A673 (cell line): ENCODE measurements around the gene VAV3. TPM values are rescaled to one million over a fixed set of nuclear protein-coding genes. Genes with fewer than 3 reads are reported as not detected.

Experiments
- BruUV-seq: library from RNA; stranded (reverse); fragments of 400-500 nt; replicated peaks from 2 replicates; lab custom pipeline; 2021; lab: Mats Ljungman, UMichigan
- CTCF ChIA-PET: fragments of 300-600 bp; sonication (Branson Sonifier 250); formaldehyde crosslinking; loops from one replicate; lab custom pipeline; 2022; ENCODE audit warnings: antibody characterized with exemption; lab: Charles Lee
- POLR2A ChIA-PET: fragments of 300-600 bp; sonication (Branson Sonifier 250); formaldehyde crosslinking; loops from one replicate; lab custom pipeline; 2022; ENCODE audit warnings: antibody characterized with exemption; ENCODE audit not compliant: low non-redundant PET; lab: Charles Lee
- DNase-seq: peaks from one replicate; pipeline ENCODE4 v3.0.0-alpha.2; 2015; ENCODE audit warnings: low spot score
- H3K27ac ChIP-seq: fragments of 200-600 bp; sonication (generic); 2 replicates; pipeline ENCODE4 v1.5.1; 2016; ENCODE audit warnings: mixed run types, low read depth, mild to moderate bottlenecking, mixed read lengths, antibody characterized with exemption, low read length; ENCODE audit not compliant: poor library complexity, severe bottlenecking
- H3K27me3 ChIP-seq: fragments of 200-600 bp; sonication (generic); replicated peaks from 2 replicates; pipeline ENCODE4 v1.6.1; 2017; ENCODE audit warnings: mixed run types, low read depth, mild to moderate bottlenecking, mixed read lengths, antibody characterized with exemption, low read length; ENCODE audit not compliant: insufficient read depth, poor library complexity
- H3K36me3 ChIP-seq: fragments of 200-600 bp; sonication (generic); 2 replicates; pipeline ENCODE4 v1.6.1; 2016; ENCODE audit warnings: mixed run types, mild to moderate bottlenecking, mixed read lengths, antibody characterized with exemption, low read length; ENCODE audit not compliant: insufficient read depth, poor library complexity, severe bottlenecking
- H3K4me1 ChIP-seq: fragments of 200-600 bp; sonication (generic); 2 replicates; pipeline ENCODE4 v1.6.1; 2017; ENCODE audit warnings: mixed run types, mild to moderate bottlenecking, mixed read lengths, antibody characterized with exemption, low read length; ENCODE audit not compliant: insufficient read depth, poor library complexity, severe bottlenecking
- H3K4me3 ChIP-seq: fragments of 200-600 bp; sonication (generic); 2 replicates; pipeline ENCODE4 v1.5.1; 2016; ENCODE audit warnings: low read depth, mixed run types, mild to moderate bottlenecking, mixed read lengths, low read length; ENCODE audit not compliant: poor library complexity, severe bottlenecking
- H3K9me3 ChIP-seq: fragments of 200-600 bp; sonication (generic); 2 replicates; pipeline ENCODE4 v1.6.1; 2016; ENCODE audit warnings: mixed run types, low read depth, mild to moderate bottlenecking, mixed read lengths, antibody characterized with exemption, low read length; ENCODE audit not compliant: poor library complexity, severe bottlenecking
- CTCF ChIP-seq: fragments of 300-800, 200-600 bp; sonication (generic); conservative IDR thresholded peaks from 2 replicates; pipeline ENCODE4 v1.5.1; 2017; ENCODE audit warnings: low read depth, mild to moderate bottlenecking, antibody characterized with exemption, low read length, moderate library complexity, mixed read lengths
- EZH2 ChIP-seq: fragments of 200-600 bp; sonication (generic); IDR thresholded peaks from 2 replicates; pipeline ENCODE4 v1.6.1; 2017; ENCODE audit warnings: borderline replicate concordance, low read depth, mild to moderate bottlenecking, mixed read lengths, antibody characterized with exemption, low read length; ENCODE audit not compliant: poor library complexity, severe bottlenecking
- intact Hi-C: fragments of 100-400 bp; cut with micrococcal nuclease; formaldehyde crosslinking; loops from one replicate; pipeline ENCODE4 v1.10.0; 2022; ENCODE audit not compliant: unreplicated experiment
- total RNA-seq: library from RNA; stranded (reverse); gene quantifications from 2 replicates; pipeline ENCODE4 v1.2.3, GENCODE V29; 2021

The VAV3 gene
- total RNA-seq, 1 experiment from 2014 or later, result 0.30 TPM

GRCh38 chr1:107806902-107807301 lies 158.1 kb downstream of the VAV3 start:
- no peaks in the 10 kb centered on the region for H3K4me1 ChIP-seq
- no peak for DNase-seq
- ChIA-PET POLR2A (no interaction called here), CTCF (no interaction called here)
- no peaks in the 10 kb centered on the region for H3K9me3 ChIP-seq
- no peaks in the 10 kb centered on the region for H3K36me3 ChIP-seq
- no TSS peak for BruUV-seq
- peaks cover 81% of the 10 kb centered on the region for H3K27me3 ChIP-seq
- TF ChIP-seq CTCF (no peak), EZH2 (no peak)
- H3K4me3 ChIP-seq, result no peak overlapping the region
- no peak overlapping the region for H3K27ac ChIP-seq
- intact Hi-C loops, result no loop called here

- Histone ChIP-seq H3K4me3 (no peak overlapping the region), H3K27me3 (peaks cover 60% of the 10 kb centered on the region), H3K27ac (no peak overlapping the region), H3K36me3 (no peaks in the 10 kb centered on the region), H3K9me3 (no peaks in the 10 kb centered on the region), H3K4me1 (no peaks in the 10 kb centered on the region)
- POLR2A ChIA-PET, result no interaction called here
- no TSS peak for BruUV-seq
- no peak for DNase-seq
- no peak for TF ChIP-seq EZH2
- CTCF ChIA-PET, result no interaction called here
- intact Hi-C loops, result no loop called here
Measured at GRCh38 chr1:107804741-107805140, 160.2 kb downstream of the VAV3 start.

- no peaks in the 10 kb centered on the region for H3K4me1 ChIP-seq
- ChIA-PET CTCF (no interaction called here), POLR2A (no interaction called here)
- H3K4me3 ChIP-seq, result no peak overlapping the region
- peaks cover 54% of the 10 kb centered on the region for H3K27me3 ChIP-seq
- intact Hi-C loops, result no loop called here
- no peaks in the 10 kb centered on the region for H3K9me3 ChIP-seq
- no peak overlapping the region for H3K27ac ChIP-seq
- TF ChIP-seq EZH2 (no peak), CTCF (no peak)
- BruUV-seq, result no TSS peak
- no peak for DNase-seq
- no peaks in the 10 kb centered on the region for H3K36me3 ChIP-seq
Measured at GRCh38 chr1:107804134-107804533, 160.8 kb downstream of the VAV3 start.

- BruUV-seq, result no TSS peak
- Histone ChIP-seq H3K27ac (no peak overlapping the region), H3K9me3 (no peaks in the 10 kb centered on the region), H3K27me3 (peaks cover 48% of the 10 kb centered on the region), H3K36me3 (no peaks in the 10 kb centered on the region), H3K4me3 (no peak overlapping the region), H3K4me1 (no peaks in the 10 kb centered on the region)
- no peak for DNase-seq
- TF ChIP-seq EZH2, result no peak
- no peak for TF ChIP-seq CTCF
- intact Hi-C loops, result no loop called here
- ChIA-PET POLR2A (no interaction called here), CTCF (no interaction called here)
Measured at GRCh38 chr1:107803579-107803978, 161.4 kb downstream of the VAV3 start.
